GM10266 (cell line): ENCODE measurements around the gene CHRNA7.

ENCODE experiments used
- DNase-seq: peaks from one replicate; pipeline ENCODE4 v3.0.0; 2012; ENCODE audit errors: extremely low spot score
- CTCF ChIP-seq: IDR thresholded peaks from 2 replicates; pipeline ENCODE4 v1.5.1; 2012; ENCODE audit warnings: mild to moderate bottlenecking, low read depth; ENCODE audit not compliant: control insufficient read depth, insufficient read depth; ENCODE audit errors: missing control alignments

CHRNA7 gene

GRCh38 chr15:32099097-32099785 lies 68.9 kb downstream of the CHRNA7 start:
- TF ChIP-seq CTCF: no peak

GRCh38 chr15:32099956-32100684 lies 69.8 kb downstream of the CHRNA7 start:
- no peak for DNase-seq
- TF ChIP-seq CTCF: no peak

More at GRCh38 chr15:32099097-32099785, 68.9 kb downstream of the CHRNA7 start:
- DNase-seq: no peak

- DNase-seq: no peak
- no peak for TF ChIP-seq CTCF
Measured at GRCh38 chr15:32104061-32104995, 74.0 kb downstream of the CHRNA7 start.

- DNase-seq: no peak
- TF ChIP-seq CTCF: no peak
Measured at GRCh38 chr15:32105258-32106241, 75.2 kb downstream of the CHRNA7 start.

- TF ChIP-seq CTCF: no peak
- DNase-seq: no peak
Measured at GRCh38 chr15:32106401-32107381, 76.4 kb downstream of the CHRNA7 start.
